Right lobe of liver (tissue), 4 donors: Measurements from ENCODE around the gene STX7.

Experiments used
- CTCF ChIP-seq, 4 donors: fragments of 200-600 bp in 3 of 4; fragments of 450-650 bp in 1 of 4; IDR thresholded peaks; one replicate each; pipeline versions ENCODE4 v1.5.1 to v1.8.0; 2016 to 2022; ENCODE audit warnings: antibody characterized with exemption in 4 of 4, mild to moderate bottlenecking in 2 of 4
- POLR2A ChIP-seq: fragments of 450-650 bp; IDR thresholded peaks from one replicate; pipeline ENCODE4 v1.6.1; 2017; ENCODE audit warnings: antibody characterized with exemption, mild to moderate bottlenecking
- donor health status: DM: no; HTN: no; CAD: no.
- donor health status: DM: no; HTN: no; CAD: no.
- donor health status: DM: no; HTN: yes; CAD: no.

- TF ChIP-seq CTCF (IDR thresholded peaks at IDR 0.05) (no peak), POLR2A (no peak)
Measured at GRCh38 chr6:132506461-132506860, 6.5 kb downstream of the STX7 start.
